Lower lobe of right lung (tissue), 2 donors: ENCODE data around the gene ZDHHC17. TPM values are rescaled to one million over a fixed set of nuclear protein-coding genes. Genes with fewer than 3 reads are reported as not detected.

Experiments
- ATAC-seq, 2 donors: fragments of 200-7000 bp; cut with Tn5 transposase; one replicate each; pipeline ENCODE4 v1.9.1; 2020 to 2022; ENCODE audit warnings: mild to moderate bottlenecking in 2 of 2, moderate library complexity in 2 of 2
- DNase-seq: peaks from one replicate; pipeline ENCODE4 v3.0.0-alpha.2; 2020
- H3K27ac ChIP-seq: fragments of 200-600 bp; one replicate; pipeline ENCODE4 v1.8.0; 2022
- H3K27me3 ChIP-seq: fragments of 200-600 bp; one replicate; pipeline ENCODE4 v1.8.0; 2022; ENCODE audit warnings: low read depth
- H3K36me3 ChIP-seq: fragments of 200-600 bp; one replicate; pipeline ENCODE4 v1.8.0; 2022; ENCODE audit warnings: mild to moderate bottlenecking
- H3K4me1 ChIP-seq: fragments of 200-600 bp; one replicate; pipeline ENCODE4 v1.8.0; 2022
- H3K4me3 ChIP-seq: fragments of 200-600 bp; one replicate; pipeline ENCODE4 v1.8.0; 2022; ENCODE audit warnings: mild to moderate bottlenecking
- H3K9me3 ChIP-seq: fragments of 200-600 bp; one replicate; pipeline ENCODE4 v1.8.0; 2022
- intact Hi-C: fragments of 100-400 bp; cut with DNase I; formaldehyde crosslinking; loops from one replicate; pipeline ENCODE4 v1.11.0; 2022
- total RNA-seq: library from RNA; stranded (reverse); fragmentation: NEBNext Ultra II Directional; extraction: Animal tissue kit (Norgen Biotek cat#: 25700); gene quantifications from one replicate; pipeline ENCODE4 v1.2.1, GENCODE V29; 2021
- TF ChIP-seq, protein P1 (sequence below): fragments of 200-600 bp; IDR thresholded peaks from one replicate; pipeline ENCODE4 v1.8.0; 2022; ENCODE audit warnings: antibody characterized with exemption, mild to moderate bottlenecking
- donor health status: DM: no; HTN: yes; CAD: no; lungs with severe emphysema.

Gene ZDHHC17
- total RNA-seq, 1 donor from 2014 or later = 27.9 TPM

DNA sequence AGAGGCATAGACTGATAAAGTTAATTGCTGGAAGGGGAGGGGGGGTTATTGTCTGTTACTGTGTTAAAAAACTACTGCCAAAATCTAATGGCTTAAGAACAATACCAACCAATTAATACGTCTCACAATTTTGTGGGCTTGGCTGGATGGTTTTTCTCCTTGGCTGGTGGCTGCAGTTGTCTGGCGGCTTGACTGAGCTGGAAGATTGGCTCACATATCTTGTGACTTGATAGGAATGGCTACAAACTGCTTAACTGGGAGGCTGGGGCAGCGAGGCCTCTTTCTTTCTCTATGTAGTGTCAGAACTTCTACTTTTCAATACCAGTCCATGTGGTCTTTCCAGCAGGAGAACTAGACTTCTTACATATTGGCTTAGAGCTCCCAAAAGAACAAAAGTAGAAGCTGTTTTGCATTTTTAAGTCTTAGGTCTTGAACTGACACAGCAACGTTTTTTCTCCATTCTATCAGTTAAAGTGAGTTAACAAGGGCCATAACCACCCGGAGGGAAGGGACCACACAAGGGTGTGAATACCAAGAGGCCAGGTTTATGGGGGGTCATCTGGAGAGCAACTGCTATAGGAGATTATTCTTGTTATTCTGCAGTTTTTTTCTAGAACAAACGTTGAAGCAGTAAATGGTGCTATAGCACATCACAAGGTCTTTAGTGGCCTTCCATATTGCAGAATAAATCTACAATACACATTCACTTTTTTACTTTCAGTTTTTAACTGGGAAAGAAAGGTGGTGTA is 46.9 kb downstream of the ZDHHC17 start:
- Histone ChIP-seq H3K27ac (no peak overlapping the region), H3K4me3 (no peak overlapping the region), H3K9me3 (no peaks in the 10 kb centered on the region), H3K36me3 (peaks cover 82% of the 10 kb centered on the region), H3K4me1 (no peaks in the 10 kb centered on the region), H3K27me3 (no peaks in the 10 kb centered on the region)
- TF ChIP-seq, protein P1, sequence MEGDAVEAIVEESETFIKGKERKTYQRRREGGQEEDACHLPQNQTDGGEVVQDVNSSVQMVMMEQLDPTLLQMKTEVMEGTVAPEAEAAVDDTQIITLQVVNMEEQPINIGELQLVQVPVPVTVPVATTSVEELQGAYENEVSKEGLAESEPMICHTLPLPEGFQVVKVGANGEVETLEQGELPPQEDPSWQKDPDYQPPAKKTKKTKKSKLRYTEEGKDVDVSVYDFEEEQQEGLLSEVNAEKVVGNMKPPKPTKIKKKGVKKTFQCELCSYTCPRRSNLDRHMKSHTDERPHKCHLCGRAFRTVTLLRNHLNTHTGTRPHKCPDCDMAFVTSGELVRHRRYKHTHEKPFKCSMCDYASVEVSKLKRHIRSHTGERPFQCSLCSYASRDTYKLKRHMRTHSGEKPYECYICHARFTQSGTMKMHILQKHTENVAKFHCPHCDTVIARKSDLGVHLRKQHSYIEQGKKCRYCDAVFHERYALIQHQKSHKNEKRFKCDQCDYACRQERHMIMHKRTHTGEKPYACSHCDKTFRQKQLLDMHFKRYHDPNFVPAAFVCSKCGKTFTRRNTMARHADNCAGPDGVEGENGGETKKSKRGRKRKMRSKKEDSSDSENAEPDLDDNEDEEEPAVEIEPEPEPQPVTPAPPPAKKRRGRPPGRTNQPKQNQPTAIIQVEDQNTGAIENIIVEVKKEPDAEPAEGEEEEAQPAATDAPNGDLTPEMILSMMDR = no peak
- DNase-seq = no peak
- intact Hi-C loops = no loop called here
- ATAC-seq = no peak

DNA sequence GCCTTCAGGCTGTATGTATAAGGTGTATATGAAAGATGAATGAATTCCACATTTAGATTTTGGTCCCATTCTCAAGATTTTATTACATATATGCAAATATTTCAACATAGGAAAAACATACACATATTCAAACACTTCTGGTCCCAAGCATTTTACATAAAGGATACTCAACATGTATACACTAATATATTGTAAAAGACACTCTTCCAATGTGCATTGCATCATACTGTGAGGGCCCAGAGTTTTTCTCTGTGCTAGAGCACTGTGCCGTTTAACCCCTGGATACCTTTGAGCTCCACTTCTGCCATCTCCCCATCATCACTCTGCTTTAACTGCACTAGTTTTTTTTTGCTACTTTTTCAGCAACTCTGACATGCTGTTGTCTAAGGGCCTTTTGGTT is 48.1 kb downstream of the ZDHHC17 start:
- DNase-seq = no peak
- ATAC-seq = no peak
- no peaks in the 10 kb centered on the region for H3K27me3 ChIP-seq
- no peak overlapping the region for H3K27ac ChIP-seq
- intact Hi-C loops = no loop called here
- peaks cover 82% of the 10 kb centered on the region for H3K36me3 ChIP-seq
- no peak overlapping the region for H3K4me3 ChIP-seq
- TF ChIP-seq, protein P1 = no peak
- H3K4me1 ChIP-seq = no peaks in the 10 kb centered on the region
- H3K9me3 ChIP-seq = no peaks in the 10 kb centered on the region

DNA sequence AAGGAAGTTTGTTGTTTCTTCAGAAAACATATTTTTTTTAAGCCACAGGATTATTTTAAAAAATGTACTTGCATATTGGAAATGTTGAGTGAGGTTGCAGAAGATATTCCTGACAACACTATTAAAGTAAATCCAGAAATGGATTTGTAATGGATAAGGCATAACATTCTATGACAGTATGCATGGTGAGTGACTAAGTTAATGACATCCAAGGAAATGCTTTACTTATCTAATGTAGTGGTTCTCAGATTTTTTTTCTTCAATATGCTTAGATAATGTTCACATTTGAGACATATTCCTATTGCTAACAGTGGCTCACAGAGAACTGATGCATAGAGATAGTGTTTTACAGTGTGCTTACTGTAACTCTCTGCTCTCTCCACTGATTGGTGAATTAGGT is 49.4 kb downstream of the ZDHHC17 start:
- TF ChIP-seq, protein P1 = no peak
- Histone ChIP-seq H3K27ac (no peak overlapping the region), H3K36me3 (peaks cover 71% of the 10 kb centered on the region), H3K4me1 (no peaks in the 10 kb centered on the region), H3K9me3 (no peaks in the 10 kb centered on the region), H3K27me3 (no peaks in the 10 kb centered on the region), H3K4me3 (no peak overlapping the region)
- DNase-seq (no peak), ATAC-seq (no peak)
- intact Hi-C loops = no loop called here

DNA sequence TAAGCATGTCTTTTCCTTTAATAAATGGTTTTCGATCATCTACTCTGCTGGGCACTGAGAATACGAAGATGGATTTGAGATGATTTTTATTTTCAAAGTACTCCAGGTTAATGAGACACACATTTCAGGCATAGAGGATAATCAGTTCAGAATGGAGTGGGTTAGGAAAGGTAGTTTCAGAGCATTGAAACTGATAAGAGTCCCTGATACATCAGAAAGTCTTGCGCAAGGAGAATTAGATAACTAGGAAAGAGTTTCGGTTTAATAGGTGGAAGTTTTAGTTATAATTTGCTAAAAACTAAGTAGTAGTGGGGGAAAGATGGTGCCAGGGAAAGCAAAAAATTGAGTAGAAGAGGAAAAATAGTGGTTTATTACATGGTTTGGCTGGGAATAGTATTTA is 50.1 kb downstream of the ZDHHC17 start:
- H3K27ac ChIP-seq = no peak overlapping the region
- H3K4me3 ChIP-seq = no peak overlapping the region
- ATAC-seq (no peak), DNase-seq (no peak)
- H3K9me3 ChIP-seq = no peaks in the 10 kb centered on the region
- TF ChIP-seq, protein P1 = no peak
- no peaks in the 10 kb centered on the region for H3K4me1 ChIP-seq
- H3K36me3 ChIP-seq = peaks cover 68% of the 10 kb centered on the region
- no peaks in the 10 kb centered on the region for H3K27me3 ChIP-seq
- intact Hi-C loops = no loop called here

DNA sequence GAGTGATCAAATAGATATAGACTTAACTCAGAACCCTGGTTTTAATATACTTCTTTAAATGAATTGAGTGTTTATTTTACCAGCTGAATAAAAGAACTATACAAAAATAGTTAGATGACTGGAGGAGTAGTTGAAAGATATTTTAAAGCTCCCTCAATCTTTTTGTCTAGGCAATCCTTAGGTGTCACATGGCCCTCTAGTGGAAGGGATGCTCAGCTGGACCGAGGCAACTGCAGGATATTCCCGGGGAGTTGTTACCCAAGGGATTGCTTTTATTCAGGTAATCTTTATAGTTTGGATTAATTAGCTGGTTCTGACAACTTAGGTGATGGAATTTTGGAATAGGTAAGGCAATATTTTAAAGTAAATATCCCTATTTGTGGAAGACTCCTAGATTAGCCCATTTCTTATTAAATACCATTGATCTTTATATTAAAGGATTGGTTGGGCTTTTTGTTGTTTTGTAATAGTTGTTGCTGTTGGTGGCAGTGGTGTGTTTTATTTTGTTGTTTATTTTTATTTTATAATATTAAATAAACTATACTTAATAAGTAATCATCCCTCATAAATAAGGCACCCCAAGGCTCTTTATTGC is 57.1 kb downstream of the ZDHHC17 start:
- Histone ChIP-seq H3K4me3 (no peak overlapping the region), H3K27me3 (no peaks in the 10 kb centered on the region), H3K9me3 (no peaks in the 10 kb centered on the region), H3K36me3 (peaks cover 32% of the 10 kb centered on the region), H3K27ac (no peak overlapping the region), H3K4me1 (no peaks in the 10 kb centered on the region)
- ATAC-seq (no peak), DNase-seq (no peak)
- intact Hi-C loops = no loop called here
- TF ChIP-seq, protein P1 = peak; percentile 39
